Right lung (tissue), 5 donors: ENCODE results near the gene SFMBT2. TPM values are rescaled to one million over a fixed set of nuclear protein-coding genes. Genes with fewer than 3 reads are reported as not detected.

Experiments
- DNase-seq, 2 donors: peaks; one replicate each; pipeline ENCODE4 v3.0.0-alpha.2; 2013
- polyA plus RNA-seq, 5 donors: library from polyadenylated mRNA; unstranded; fragments of 120-200 nt; gene quantifications; one replicate each; pipeline versions ENCODE4 v1.2.1 to v1.2.3, GENCODE V29; 2013; ENCODE audit warnings: inconsistent platforms in 1 of 5, low replicate concordance in 1 of 5; ENCODE audit not compliant: insufficient read length in 5 of 5, insufficient read depth in 1 of 5

Gene SFMBT2
- polyA plus RNA-seq, 5 donors, result 3.8 to 5.4 (median 4.4) TPM

GRCh38 chr10:7299601-7300325, 111.1 kb downstream of the SFMBT2 start:
- peak; percentile 41 to 44 for DNase-seq

GRCh38 chr10:7298495-7298894, 112.3 kb downstream of the SFMBT2 start:
- no peak for DNase-seq

GRCh38 chr10:7297094-7297493, 113.7 kb downstream of the SFMBT2 start:
- DNase-seq, result no peak

GRCh38 chr10:7296648-7297047, 114.2 kb downstream of the SFMBT2 start:
- no peak for DNase-seq

- no peak for DNase-seq
Measured at GRCh38 chr10:7296076-7296475, 114.8 kb downstream of the SFMBT2 start.

GRCh38 chr10:7293378-7293920, 117.4 kb downstream of the SFMBT2 start:
- DNase-seq, result no peak

GRCh38 chr10:7291487-7292270, 119.2 kb downstream of the SFMBT2 start:
- no peak for DNase-seq

- DNase-seq, result no peak
Measured at GRCh38 chr10:7288060-7288690, 122.7 kb downstream of the SFMBT2 start.

GRCh38 chr10:7287377-7287776, 123.5 kb downstream of the SFMBT2 start:
- no peak for DNase-seq

GRCh38 chr10:7285522-7286322, 125.1 kb downstream of the SFMBT2 start:
- DNase-seq, result peak in 1 of 2 donors; percentile 15

GRCh38 chr10:7283246-7283645, 127.6 kb downstream of the SFMBT2 start:
- DNase-seq, result no peak

- DNase-seq, result no peak
Measured at GRCh38 chr10:7282457-7282856, 128.4 kb downstream of the SFMBT2 start.

GRCh38 chr10:7281429-7281828, 129.4 kb downstream of the SFMBT2 start:
- no peak for DNase-seq

GRCh38 chr10:7279303-7279702, 131.5 kb downstream of the SFMBT2 start:
- no peak for DNase-seq

GRCh38 chr10:7277867-7278266, 133.0 kb downstream of the SFMBT2 start:
- no peak for DNase-seq

- DNase-seq, result no peak
Measured at GRCh38 chr10:7277432-7277831, 133.4 kb downstream of the SFMBT2 start.

GRCh38 chr10:7275761-7276440, 134.9 kb downstream of the SFMBT2 start:
- DNase-seq, result no peak

GRCh38 chr10:7274293-7274692, 136.5 kb downstream of the SFMBT2 start:
- no peak for DNase-seq

- no peak for DNase-seq
Measured at GRCh38 chr10:7272008-7272407, 138.8 kb downstream of the SFMBT2 start.

- DNase-seq, result no peak
Measured at GRCh38 chr10:7269988-7270387, 140.8 kb downstream of the SFMBT2 start.

GRCh38 chr10:7267142-7267541, 143.7 kb downstream of the SFMBT2 start:
- no peak for DNase-seq
